A673 (cell line): ENCODE measurements around the gene ADAM10. TPM values are rescaled to one million over a fixed set of nuclear protein-coding genes. Genes with fewer than 3 reads are reported as not detected.

Experiments
- BruUV-seq: library from RNA; stranded (reverse); fragments of 400-500 nt; replicated peaks from 2 replicates; lab custom pipeline; 2021; lab: Mats Ljungman, UMichigan
- CTCF ChIA-PET: fragments of 300-600 bp; sonication (Branson Sonifier 250); formaldehyde crosslinking; loops from one replicate; lab custom pipeline; 2022; ENCODE audit warnings: antibody characterized with exemption; lab: Charles Lee
- POLR2A ChIA-PET: fragments of 300-600 bp; sonication (Branson Sonifier 250); formaldehyde crosslinking; loops from one replicate; lab custom pipeline; 2022; ENCODE audit warnings: antibody characterized with exemption; ENCODE audit not compliant: low non-redundant PET; lab: Charles Lee
- DNase-seq: peaks from one replicate; pipeline ENCODE4 v3.0.0-alpha.2; 2015; ENCODE audit warnings: low spot score
- H3K27ac ChIP-seq: fragments of 200-600 bp; sonication (generic); 2 replicates; pipeline ENCODE4 v1.5.1; 2016; ENCODE audit warnings: mixed run types, low read depth, mild to moderate bottlenecking, mixed read lengths, antibody characterized with exemption, low read length; ENCODE audit not compliant: poor library complexity, severe bottlenecking
- H3K27me3 ChIP-seq: fragments of 200-600 bp; sonication (generic); replicated peaks from 2 replicates; pipeline ENCODE4 v1.6.1; 2017; ENCODE audit warnings: mixed run types, low read depth, mild to moderate bottlenecking, mixed read lengths, antibody characterized with exemption, low read length; ENCODE audit not compliant: insufficient read depth, poor library complexity
- H3K36me3 ChIP-seq: fragments of 200-600 bp; sonication (generic); 2 replicates; pipeline ENCODE4 v1.6.1; 2016; ENCODE audit warnings: mixed run types, mild to moderate bottlenecking, mixed read lengths, antibody characterized with exemption, low read length; ENCODE audit not compliant: insufficient read depth, poor library complexity, severe bottlenecking
- H3K4me1 ChIP-seq: fragments of 200-600 bp; sonication (generic); 2 replicates; pipeline ENCODE4 v1.6.1; 2017; ENCODE audit warnings: mixed run types, mild to moderate bottlenecking, mixed read lengths, antibody characterized with exemption, low read length; ENCODE audit not compliant: insufficient read depth, poor library complexity, severe bottlenecking
- H3K4me3 ChIP-seq: fragments of 200-600 bp; sonication (generic); 2 replicates; pipeline ENCODE4 v1.5.1; 2016; ENCODE audit warnings: low read depth, mixed run types, mild to moderate bottlenecking, mixed read lengths, low read length; ENCODE audit not compliant: poor library complexity, severe bottlenecking
- H3K9me3 ChIP-seq: fragments of 200-600 bp; sonication (generic); 2 replicates; pipeline ENCODE4 v1.6.1; 2016; ENCODE audit warnings: mixed run types, low read depth, mild to moderate bottlenecking, mixed read lengths, antibody characterized with exemption, low read length; ENCODE audit not compliant: poor library complexity, severe bottlenecking
- CTCF ChIP-seq: fragments of 300-800, 200-600 bp; sonication (generic); conservative IDR thresholded peaks from 2 replicates; pipeline ENCODE4 v1.5.1; 2017; ENCODE audit warnings: low read depth, mild to moderate bottlenecking, antibody characterized with exemption, low read length, moderate library complexity, mixed read lengths
- EZH2 ChIP-seq: fragments of 200-600 bp; sonication (generic); IDR thresholded peaks from 2 replicates; pipeline ENCODE4 v1.6.1; 2017; ENCODE audit warnings: borderline replicate concordance, low read depth, mild to moderate bottlenecking, mixed read lengths, antibody characterized with exemption, low read length; ENCODE audit not compliant: poor library complexity, severe bottlenecking
- intact Hi-C: fragments of 100-400 bp; cut with micrococcal nuclease; formaldehyde crosslinking; loops from one replicate; pipeline ENCODE4 v1.10.0; 2022; ENCODE audit not compliant: unreplicated experiment
- total RNA-seq: library from RNA; stranded (reverse); gene quantifications from 2 replicates; pipeline ENCODE4 v1.2.3, GENCODE V29; 2021

Gene ADAM10
- total RNA-seq, 1 experiment from 2014 or later = 130 TPM

DNA sequence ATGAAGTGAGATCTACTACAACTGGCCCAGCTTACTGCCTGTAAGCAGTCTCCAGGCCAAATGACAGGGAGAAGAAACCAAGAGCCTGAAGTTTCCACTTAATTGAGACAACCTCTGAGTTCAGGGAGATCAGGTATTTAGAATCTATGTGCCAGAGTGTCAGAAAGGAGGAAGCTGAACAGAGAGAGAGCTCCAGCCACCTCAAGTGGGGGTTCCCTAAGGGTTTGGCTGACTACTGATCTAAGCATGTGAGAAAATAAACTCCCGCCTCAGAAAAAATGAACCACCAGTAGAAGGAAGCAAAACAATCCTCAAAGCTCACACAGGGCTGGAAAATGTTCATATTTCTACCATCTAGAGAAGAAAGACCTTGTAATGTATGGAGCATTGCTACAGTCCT is 25.0 kb downstream of the ADAM10 start:
- H3K9me3 ChIP-seq = no peaks in the 10 kb centered on the region
- H3K27me3 ChIP-seq = no peaks in the 10 kb centered on the region
- H3K4me3 ChIP-seq = no peak overlapping the region
- CTCF ChIA-PET = no interaction called here
- peaks cover 3% of the 10 kb centered on the region for H3K4me1 ChIP-seq
- H3K27ac ChIP-seq = no peak overlapping the region
- intact Hi-C loops = no loop called here
- no peaks in the 10 kb centered on the region for H3K36me3 ChIP-seq
- POLR2A ChIA-PET = no interaction called here
- TF ChIP-seq CTCF (no peak), EZH2 (no peak)
- no peak for DNase-seq
- BruUV-seq = no TSS peak

DNA sequence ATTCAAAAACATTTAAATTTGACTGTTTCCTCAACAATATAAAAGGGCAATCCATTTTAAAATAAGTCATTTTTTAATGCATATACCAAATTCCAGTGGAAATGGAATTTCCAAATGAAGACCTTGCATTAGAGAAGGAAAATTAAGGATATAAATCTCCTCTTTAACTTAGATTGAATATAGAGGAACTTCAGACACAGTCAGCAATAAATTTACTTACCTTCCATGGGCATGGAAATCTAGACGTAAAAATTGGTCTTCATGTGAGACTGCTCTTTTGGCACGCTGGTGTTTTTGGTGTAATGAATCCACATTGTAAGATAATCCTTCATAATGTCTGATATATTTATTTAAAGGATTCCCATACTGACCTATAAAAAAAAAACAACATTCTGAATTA is 32.1 kb downstream of the ADAM10 start:
- TF ChIP-seq CTCF = no peak
- TF ChIP-seq EZH2 = no peak
- H3K27me3 ChIP-seq = no peaks in the 10 kb centered on the region
- no peaks in the 10 kb centered on the region for H3K9me3 ChIP-seq
- DNase-seq = no peak
- no peak overlapping the region for H3K4me3 ChIP-seq
- intact Hi-C loops = no loop called here
- no peak overlapping the region for H3K27ac ChIP-seq
- H3K4me1 ChIP-seq = peaks cover 8% of the 10 kb centered on the region
- ChIA-PET CTCF (no interaction called here), POLR2A (no interaction called here)
- H3K36me3 ChIP-seq = peaks cover 3% of the 10 kb centered on the region
- BruUV-seq = no TSS peak

GRCh38 chr15:58716027-58716426 is 33.5 kb downstream of the ADAM10 start:
- no TSS peak for BruUV-seq

More at GRCh38 chr15:58716027-58716426, 33.5 kb downstream of the ADAM10 start:
- ChIA-PET POLR2A (no interaction called here), CTCF (no interaction called here)
- peaks cover 8% of the 10 kb centered on the region for H3K4me1 ChIP-seq
- intact Hi-C loops = no loop called here
- H3K27ac ChIP-seq = no peak overlapping the region
- H3K9me3 ChIP-seq = no peaks in the 10 kb centered on the region
- no peak overlapping the region for H3K4me3 ChIP-seq
- DNase-seq = no peak
- no peaks in the 10 kb centered on the region for H3K27me3 ChIP-seq
- TF ChIP-seq EZH2 = no peak
- TF ChIP-seq CTCF = no peak
- peaks cover 3% of the 10 kb centered on the region for H3K36me3 ChIP-seq
